ENCODE data around the gene B3GNT9.

The B3GNT9 gene

GRCh38 chr16:67165121-67166078 lies 14.6 kb upstream of the B3GNT9 start:
- H3K27ac ChIP-seq, result no peak overlapping the region
- TF ChIP-seq, protein P1, sequence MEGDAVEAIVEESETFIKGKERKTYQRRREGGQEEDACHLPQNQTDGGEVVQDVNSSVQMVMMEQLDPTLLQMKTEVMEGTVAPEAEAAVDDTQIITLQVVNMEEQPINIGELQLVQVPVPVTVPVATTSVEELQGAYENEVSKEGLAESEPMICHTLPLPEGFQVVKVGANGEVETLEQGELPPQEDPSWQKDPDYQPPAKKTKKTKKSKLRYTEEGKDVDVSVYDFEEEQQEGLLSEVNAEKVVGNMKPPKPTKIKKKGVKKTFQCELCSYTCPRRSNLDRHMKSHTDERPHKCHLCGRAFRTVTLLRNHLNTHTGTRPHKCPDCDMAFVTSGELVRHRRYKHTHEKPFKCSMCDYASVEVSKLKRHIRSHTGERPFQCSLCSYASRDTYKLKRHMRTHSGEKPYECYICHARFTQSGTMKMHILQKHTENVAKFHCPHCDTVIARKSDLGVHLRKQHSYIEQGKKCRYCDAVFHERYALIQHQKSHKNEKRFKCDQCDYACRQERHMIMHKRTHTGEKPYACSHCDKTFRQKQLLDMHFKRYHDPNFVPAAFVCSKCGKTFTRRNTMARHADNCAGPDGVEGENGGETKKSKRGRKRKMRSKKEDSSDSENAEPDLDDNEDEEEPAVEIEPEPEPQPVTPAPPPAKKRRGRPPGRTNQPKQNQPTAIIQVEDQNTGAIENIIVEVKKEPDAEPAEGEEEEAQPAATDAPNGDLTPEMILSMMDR (conservative IDR thresholded peaks at IDR 0.05), result no peak

DNA sequence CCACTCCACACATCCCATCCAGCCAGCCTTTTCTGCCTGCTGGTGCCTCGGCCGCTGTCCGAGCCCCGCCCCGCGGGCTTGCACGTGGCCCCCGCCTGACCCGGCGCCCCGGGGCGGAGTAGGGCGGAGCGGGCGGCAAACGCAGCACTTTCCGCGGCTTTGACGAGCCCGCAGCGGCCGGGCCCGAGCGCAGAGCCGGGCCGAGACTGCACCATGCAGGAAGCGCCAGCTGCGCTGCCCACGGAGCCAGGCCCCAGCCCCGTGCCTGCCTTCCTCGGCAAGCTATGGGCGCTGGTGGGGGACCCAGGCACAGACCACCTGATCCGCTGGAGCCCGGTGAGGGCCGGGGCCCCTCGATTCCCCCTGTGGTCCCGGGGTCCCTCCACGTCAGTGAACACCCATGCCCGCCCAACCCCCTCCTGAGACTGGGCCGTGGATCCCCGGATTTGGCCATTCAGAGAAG lies 13.8 kb upstream of the B3GNT9 start, which contains the start of gene HSF4:
Gene HSF4, plus strand, starts transcription at position 147 of the 463 bp plus-strand sequence. Its CDS starts 67 bp downstream, at position 214.
- TF ChIP-seq, protein P1 (conservative IDR thresholded peaks at IDR 0.05), result no peak
- no peak within 1 kb of the TSS for H3K27ac ChIP-seq

DNA sequence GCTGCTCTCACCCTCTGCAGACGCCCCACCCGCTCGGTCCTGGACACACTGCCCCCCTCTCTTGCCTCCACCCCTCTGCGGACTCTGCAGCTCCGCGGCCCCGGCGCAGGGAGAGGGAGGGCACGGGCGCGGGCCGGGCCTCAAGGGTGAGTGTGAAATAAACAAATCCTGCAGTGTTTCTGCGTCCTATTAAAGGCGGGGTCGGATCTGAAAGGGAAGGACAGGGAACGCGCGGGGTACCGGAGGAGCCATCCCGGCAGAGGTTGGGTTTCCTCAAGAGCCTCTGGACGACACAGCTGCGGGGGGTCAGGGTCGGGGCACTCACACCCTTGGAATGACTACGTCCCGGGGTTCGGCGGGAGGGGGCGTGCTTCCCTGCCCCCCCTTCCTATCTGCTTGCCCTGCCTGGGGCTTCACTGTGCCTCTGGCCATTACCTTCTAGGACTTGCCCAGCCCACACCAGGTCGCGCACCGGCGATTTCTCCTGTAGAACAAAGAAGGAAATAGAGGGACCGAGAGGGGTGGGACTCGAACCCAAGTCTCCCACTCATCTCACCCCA lies 13.3 kb upstream of the B3GNT9 start:
- TF ChIP-seq, protein P1 (conservative IDR thresholded peaks at IDR 0.05), result no peak
- no peak overlapping the region for H3K27ac ChIP-seq

DNA sequence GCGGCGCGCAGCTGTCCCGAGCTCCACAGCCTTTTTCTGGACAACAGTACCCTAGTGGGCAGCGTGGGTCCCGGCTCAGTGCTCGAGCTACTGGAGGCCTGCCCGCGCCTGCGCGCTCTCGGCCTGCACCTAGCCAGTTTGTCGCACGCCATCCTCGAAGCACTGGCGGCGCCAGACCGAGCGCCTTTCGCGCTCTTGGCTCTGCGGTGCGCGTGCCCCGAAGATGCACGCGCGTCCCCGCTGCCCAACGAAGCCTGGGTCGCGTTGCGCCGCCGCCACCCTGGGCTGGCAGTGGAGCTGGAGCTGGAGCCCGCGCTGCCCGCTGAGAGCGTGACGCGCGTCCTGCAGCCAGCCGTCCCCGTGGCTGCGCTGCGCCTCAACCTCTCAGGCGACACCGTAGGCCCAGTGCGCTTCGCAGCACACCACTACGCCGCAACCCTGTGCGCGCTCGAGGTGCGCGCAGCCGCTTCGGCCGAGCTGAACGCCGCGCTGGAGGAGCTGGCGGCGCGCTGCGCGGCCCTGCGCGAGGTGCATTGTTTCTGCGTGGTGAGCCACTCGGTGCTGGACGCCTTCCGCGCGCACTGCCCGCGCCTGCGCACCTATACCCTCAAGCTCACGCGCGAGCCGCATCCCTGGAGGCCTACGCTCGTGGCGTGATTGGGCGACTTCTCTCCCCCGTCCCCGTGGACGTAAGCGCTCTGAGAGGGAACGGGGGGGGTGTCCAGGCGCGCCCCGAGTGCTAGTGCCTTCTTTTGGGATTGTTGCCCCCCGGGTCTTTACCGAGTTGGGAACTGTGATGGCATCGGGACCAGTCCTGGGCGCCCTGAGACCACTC lies 12.6 kb upstream of the B3GNT9 start:
- no peak overlapping the region for H3K27ac ChIP-seq
- TF ChIP-seq, protein P1 (conservative IDR thresholded peaks at IDR 0.05), result no peak

- no peak overlapping the region for H3K27ac ChIP-seq
- TF ChIP-seq, protein P1 (conservative IDR thresholded peaks at IDR 0.05), result no peak
These were observed 11.8 kb upstream of the B3GNT9 start for GRCh38 chr16:67162506-67163163.

- no peak overlapping the region for H3K27ac ChIP-seq
- TF ChIP-seq, protein P1 (conservative IDR thresholded peaks at IDR 0.05), result no peak
These were observed 10.8 kb upstream of the B3GNT9 start for GRCh38 chr16:67161595-67162058.

Data from VCaP (cell line).